HS-5 (cell line): Measurements from ENCODE around the gene FBXL5.
A peak's percentile ranks its signal among the peaks of the same experiment; 100 is the strongest.

Experiments used
- DNase-seq: peaks from one replicate; pipeline ENCODE4 v3.0.0-alpha.2; 2012; ENCODE audit warnings: low read depth

The FBXL5 gene, protein sequence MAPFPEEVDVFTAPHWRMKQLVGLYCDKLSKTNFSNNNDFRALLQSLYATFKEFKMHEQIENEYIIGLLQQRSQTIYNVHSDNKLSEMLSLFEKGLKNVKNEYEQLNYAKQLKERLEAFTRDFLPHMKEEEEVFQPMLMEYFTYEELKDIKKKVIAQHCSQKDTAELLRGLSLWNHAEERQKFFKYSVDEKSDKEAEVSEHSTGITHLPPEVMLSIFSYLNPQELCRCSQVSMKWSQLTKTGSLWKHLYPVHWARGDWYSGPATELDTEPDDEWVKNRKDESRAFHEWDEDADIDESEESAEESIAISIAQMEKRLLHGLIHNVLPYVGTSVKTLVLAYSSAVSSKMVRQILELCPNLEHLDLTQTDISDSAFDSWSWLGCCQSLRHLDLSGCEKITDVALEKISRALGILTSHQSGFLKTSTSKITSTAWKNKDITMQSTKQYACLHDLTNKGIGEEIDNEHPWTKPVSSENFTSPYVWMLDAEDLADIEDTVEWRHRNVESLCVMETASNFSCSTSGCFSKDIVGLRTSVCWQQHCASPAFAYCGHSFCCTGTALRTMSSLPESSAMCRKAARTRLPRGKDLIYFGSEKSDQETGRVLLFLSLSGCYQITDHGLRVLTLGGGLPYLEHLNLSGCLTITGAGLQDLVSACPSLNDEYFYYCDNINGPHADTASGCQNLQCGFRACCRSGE

DNA sequence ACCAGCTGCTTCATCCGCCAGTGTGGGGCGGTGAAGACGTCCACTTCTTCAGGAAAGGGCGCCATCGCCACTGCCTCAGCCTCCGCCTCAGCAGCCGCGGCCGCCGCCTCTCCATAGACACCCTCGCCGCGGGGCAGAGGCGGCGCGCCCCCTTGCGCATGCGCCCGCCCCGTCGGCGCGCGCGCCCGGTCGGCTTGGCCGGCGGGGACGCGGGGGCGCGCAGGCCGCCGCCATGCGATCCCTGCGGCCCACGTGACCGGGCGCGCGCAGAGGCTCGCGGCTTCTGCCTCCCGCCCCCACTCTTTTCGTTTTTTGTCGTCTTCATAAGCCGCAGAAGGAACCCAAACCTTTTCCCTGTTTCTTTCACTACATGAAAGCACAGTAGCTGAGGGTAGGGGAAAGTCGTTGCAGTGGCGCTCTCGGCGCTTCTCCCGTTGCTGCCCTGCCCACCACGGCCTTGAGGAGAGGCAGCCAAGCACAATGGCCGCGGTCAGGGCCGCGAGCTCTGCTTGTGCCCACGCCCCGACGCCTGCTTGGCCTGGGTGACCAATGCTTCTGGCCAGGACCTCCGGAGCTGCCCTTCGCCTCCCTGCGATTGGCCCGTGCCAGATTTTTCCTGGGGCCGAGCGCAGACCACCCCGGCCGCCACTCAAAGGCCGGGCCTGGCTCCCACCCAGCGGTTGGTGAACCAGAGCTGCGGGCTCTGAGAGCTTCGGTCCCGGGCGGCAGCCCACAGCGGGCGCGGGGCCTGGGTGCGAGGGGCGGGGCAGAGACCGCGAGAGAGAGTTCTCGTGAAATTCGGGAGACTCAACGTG lies at the start of gene FBXL5:
TSS of gene FBXL5 (minus strand) at position 135 of the 815 bp plus-strand sequence. CDS start at position 65, 70 bp downstream.
- peak; percentile 57 for DNase-seq

DNA sequence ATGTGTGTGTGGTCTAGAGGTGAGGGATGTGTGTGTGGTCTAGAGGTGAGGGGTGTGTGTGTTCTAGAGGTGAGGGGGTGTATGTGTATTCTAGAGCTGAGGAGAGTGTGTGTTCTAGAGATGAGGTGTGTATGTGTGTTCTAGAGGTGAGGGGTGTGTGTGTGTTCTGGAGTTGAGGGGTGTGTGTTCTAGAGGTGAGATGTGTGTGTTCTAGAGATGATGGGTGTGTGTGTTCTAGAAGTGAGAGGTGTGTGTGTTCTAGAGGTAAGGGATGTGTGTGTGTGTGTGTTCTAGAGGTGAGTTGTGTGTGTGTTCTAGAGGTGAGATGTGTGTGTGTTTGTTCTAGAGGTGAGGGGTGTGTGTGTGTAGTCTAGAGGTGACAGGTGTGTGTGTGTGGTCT lies 49.0 kb upstream of the FBXL5 start:
- no peak for DNase-seq

DNA sequence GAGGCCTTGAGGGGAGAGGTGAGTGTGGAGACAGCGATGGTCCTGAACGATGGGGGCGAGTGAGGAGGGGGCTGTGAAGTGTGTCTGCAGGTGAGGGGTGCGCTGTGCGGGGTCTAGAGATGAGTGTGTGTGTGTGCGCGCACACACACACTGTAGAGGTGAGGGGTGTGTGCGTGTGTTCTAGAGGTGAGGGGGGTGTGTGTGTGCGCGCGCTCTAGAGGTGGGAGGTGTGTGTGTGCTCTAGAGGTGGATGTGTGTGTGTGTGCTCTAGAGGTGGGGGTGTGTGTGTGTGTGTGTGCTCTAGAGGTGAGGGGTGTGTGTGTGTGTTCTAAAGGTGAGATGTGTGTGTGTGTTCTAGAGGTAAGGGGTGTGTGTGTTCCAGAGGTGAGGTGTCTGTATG lies 48.3 kb upstream of the FBXL5 start:
- no peak for DNase-seq

DNA sequence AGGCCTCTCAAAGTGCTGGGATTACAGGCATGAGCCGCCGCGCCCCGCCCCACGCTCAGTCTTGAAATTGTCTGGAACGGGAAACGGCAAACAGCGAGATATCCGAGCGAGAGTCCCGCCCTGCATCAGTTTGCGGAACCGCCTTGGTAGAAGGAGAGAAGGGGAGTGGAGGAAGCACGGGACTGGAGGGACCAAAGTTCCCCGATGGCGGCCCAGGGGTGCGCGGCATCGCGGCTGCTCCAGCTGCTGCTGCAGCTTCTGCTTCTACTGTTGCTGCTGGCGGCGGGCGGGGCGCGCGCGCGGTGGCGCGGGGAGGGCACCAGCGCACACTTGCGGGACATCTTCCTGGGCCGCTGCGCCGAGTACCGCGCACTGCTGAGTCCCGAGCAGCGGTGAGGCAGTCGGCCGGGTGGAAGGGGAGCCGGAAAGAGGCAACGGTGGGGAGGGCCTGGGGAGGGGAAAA lies 47.8 kb upstream of the FBXL5 start, which contains the start of gene BST1:
TSS of gene BST1 (plus strand) at position 125 of the 463 bp plus-strand sequence. CDS start at position 205, 80 bp downstream.
- DNase-seq = no peak

DNA sequence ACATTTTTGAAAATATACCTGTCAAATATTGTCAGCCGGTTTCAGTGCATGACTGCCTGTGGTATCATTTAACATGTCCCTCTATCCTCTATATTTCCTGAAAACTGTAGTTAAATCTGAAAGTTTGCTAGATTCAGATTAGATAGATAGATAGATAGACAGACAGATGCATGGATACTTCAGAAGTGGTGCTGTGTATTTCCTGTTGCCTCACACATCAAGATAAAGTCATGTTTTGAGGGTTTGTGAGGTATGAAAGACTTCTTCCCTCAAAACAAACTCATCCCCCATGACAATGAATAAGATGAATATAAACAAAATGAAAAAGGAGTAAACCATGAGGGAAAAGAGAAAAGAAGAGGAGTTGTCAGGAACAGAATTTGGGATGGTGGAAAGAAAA lies 41.7 kb upstream of the FBXL5 start:
- DNase-seq = no peak

DNA sequence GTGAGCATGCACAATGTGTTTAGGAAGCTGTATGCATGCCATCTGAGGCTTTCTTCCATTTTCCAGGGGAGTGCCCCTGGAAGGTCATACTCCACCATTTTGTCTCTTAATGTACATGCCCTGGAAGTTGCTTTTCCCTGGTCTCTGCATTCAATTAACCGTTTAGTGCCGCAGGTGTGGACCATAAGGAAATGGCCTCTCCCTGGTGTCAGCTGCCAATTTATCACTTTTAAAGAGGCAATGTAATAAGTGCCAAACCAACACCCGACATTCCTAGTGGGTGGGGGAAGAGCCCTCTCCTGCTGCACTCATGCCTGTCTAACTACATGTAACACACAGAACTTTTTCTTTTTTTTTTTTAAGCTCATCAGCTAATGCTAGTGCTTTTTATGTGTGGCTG lies 40.6 kb upstream of the FBXL5 start:
- DNase-seq = no peak

DNA sequence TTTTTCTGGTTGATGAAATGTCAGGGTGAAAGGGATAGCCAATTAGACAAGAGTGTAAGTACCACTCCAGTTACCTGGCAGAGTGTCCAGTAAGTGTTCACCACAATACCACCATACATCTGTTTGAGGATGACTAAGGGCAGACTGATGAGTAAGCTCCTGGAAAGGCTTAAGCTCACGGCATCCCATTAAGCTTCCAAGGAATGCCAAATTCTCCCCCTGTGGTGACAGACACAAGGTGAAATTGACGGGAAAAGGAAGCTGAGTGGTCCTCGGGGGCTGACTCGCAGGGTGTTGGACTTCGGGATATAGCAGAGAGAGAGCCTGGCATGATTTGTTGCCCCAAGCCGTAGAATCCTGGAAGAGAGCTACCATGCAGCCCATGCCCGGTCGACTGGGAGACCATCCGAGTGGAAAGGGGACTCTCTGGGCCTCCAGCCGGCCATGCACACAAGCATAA lies 40.1 kb upstream of the FBXL5 start:
- peak; percentile 96 for DNase-seq

DNA sequence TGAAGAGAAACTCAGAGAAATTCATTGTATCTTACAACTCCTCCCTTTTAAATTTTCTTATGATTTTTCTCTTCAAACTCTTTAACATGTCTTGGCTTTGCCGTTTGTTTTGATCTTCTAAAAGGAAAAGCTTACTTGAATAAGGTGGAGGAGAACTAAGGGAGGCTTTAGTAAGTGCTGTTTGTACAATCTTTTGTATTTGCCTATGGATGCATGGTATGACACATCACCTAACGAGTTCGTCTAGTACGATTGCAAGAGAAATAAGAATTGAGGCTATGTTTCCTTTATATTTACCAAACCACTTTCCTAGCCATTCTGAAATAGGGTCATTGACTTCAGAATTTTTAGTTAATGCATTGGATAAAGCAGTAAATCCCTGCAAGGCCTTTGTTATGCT lies 39.3 kb upstream of the FBXL5 start:
- no peak for DNase-seq

DNA sequence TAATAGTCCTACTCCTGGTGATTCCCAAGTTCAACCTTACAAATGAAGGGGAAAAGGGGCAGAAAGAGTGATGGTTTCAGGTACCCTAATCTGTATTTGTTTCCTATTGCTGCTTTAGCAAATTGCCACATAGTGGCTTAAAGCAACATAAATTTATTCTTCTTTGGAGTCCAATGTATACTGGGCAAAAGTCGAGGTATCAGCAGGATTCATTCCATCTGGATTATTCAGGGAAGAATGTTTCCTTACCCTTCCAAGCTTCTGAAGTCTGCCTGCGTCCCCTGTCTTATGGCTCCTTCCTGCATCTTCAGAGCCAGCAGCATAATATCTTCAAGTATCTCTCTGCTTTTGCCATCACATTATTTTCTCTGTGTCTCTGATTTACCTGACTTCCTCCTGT lies 37.4 kb upstream of the FBXL5 start:
- DNase-seq = no peak

DNA sequence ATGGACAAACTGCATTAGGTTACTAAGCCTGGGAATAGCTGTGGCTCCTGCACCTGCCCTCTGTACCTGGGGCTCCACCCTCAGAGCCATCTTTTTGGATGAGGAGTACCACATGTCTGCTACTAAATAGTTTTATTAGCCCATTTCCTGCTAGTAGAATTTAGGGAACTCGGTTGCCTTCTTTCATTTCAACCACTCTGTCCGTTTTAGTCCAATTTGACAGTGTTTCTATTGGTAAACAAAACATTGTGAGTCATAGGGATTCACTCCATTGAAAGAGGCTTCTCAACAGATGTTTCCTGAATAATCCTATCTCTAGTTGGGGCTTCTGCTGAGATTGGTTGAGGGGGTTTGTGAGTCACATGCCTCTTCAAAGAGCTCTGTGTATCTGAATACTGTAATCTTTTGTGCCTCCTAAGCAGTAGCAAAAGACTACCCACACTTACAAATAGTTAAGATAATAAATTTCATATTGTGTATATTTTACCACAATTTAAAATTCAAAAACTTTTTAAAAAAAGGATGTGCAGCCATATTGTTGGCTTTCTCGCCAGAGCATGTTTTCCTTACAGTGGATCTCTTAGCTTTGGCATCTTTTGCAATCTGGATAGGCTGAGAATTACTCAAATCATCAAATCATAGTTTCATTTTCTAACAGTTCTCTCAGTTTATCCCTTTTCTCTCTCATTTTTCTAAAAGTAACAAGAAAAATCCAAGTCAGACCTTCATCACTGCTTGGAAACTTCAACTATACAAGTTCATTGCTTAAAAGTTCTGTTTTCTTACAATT lies 36.4 kb upstream of the FBXL5 start:
- DNase-seq = peak; percentile 62

DNA sequence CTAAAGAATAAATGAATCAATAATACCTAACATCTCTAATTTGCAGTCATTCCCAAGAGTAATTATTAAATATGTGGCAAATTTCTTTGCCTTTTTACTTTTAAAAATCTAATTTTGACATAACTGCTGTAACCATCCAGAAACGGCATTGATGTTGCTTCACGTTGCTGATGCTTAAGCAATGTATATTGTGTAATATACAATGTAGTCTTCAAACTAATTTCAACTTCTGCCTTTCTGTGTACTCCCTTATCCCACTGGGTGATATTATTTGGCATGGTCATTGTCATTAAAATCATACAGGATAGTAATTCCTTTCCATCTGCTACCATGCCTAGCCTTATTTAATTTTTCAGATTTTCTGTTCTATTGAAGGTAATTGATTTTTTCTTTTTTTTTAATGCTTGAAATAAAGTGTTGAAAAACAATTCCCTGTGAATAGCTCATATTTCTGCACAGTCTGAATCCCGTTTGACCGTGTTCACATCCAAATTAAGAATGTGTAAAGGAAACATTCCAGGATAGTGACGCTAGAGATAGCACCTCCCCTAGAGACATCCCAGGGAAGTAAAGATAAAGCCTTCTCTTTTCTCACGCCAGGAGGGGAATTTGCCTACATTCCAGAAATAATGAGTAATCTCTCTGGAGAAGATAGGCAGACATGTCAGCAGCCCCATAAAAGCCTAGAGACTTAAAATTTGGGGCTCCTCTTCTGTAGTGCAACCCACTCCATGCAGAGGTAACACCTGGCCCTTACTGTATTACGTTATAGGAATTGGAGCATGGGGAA lies 35.1 kb upstream of the FBXL5 start:
- peak; percentile 87 for DNase-seq

DNA sequence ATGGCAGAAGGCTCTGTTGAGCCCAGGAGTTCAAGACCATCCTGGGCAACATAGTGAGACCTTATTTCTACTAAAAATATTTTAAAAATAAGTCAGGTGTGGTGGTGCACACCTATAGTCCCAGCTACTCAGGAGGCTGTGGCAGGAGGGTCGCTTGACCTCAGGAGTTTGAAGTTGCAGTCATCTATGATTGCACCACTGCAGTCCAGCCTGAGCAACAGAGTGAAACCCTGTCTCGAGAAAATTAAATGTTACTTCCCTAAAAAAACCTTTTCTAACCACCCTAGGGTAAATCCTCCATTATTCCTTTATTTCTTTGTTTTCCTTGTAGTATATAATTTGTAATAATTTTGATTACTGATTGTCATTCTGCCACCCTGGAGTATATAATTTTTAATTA lies 34.4 kb upstream of the FBXL5 start:
- DNase-seq = no peak

DNA sequence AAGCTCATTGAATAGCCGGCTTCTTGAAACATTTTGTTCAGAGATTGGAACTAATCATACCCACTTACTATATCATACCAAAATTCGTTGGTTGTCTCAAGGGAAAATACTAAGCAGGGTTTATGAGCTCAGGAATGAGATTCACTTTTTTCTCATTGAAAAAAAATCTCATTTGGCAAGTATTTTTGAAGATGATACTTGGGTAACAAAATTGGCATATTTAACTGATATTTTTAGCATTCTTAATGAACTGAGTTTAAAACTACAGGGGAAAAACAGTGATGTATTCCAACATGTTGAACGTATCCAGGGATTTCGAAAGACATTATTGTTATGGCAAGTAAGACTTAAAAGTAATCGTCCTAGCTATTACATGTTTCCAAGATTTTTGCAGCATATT lies 32.9 kb upstream of the FBXL5 start:
- no peak for DNase-seq

DNA sequence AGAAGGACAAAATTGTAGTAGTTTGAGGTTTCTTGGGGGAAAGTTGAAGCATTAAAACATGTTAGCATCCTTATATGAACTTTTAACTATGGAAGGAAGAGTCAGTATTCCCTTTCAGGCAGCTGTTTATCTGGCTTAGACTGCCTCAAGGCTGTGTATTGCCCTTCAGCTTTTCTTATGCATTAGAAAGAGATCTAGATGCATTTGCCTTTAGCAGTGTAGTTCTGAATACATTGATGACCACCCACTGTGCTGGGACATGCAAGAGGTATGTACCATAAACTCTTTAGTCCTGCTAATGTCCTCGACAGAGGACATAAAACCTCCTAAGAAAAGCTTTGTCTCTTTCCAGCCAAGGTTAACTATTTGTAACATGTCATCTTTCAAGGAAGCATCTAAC lies 29.3 kb upstream of the FBXL5 start:
- DNase-seq = no peak

DNA sequence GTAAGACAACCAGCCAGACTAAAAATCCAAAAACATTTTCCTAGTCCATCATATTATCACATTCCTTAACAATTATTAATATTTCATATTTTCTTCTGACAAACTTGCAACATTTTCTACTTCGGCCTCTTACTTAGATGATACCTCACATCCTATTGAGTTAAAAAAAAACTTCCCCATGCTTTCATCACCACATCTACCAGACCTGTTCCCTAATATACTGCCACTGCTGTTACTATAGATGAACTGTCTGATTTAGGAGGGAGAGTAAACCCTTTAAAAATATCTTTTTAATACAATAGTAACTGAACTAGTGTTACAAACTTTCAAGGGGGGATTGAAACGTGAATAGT lies 28.0 kb upstream of the FBXL5 start:
- DNase-seq = no peak

DNA sequence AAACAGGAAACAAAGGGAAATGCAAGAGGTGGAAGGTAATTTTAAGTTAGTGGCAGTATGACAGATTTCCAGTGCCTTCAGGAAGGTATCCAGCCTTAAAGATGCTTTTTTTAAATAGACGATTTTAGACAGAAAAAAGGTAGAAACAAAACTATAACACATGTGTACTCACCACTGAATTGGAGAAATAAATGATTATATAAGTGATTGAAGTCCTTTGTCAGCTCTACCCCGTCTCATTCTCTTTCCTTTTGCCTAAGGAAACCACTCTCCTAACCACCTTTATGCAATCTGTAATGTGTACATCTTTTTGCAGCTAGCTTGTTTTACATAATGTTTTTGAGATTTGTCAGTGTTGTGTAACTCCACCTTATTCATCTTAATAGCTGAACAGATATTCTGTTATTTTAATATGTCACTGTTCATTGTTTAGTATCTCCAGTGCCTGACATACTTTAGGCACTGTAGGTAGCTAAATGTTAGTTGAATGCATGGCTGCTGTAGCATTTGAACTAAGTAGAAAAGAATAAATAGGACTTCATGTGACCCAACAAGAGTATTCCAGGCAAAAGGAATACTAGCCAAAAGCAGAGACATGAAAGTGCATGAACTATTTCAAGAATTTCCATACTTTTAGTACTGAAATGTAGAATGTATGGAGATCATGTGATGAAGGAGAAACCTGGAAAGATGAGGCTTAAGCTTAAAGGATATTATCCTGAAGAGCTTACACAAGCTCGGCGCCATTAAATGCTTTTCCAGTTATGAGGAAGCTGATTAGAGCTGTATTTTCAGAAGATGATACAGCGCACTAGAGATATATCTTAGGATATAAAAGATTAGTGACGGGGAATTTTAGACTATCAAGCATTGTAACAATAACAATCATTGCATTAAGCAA lies 27.3 kb upstream of the FBXL5 start:
- no peak for DNase-seq

DNA sequence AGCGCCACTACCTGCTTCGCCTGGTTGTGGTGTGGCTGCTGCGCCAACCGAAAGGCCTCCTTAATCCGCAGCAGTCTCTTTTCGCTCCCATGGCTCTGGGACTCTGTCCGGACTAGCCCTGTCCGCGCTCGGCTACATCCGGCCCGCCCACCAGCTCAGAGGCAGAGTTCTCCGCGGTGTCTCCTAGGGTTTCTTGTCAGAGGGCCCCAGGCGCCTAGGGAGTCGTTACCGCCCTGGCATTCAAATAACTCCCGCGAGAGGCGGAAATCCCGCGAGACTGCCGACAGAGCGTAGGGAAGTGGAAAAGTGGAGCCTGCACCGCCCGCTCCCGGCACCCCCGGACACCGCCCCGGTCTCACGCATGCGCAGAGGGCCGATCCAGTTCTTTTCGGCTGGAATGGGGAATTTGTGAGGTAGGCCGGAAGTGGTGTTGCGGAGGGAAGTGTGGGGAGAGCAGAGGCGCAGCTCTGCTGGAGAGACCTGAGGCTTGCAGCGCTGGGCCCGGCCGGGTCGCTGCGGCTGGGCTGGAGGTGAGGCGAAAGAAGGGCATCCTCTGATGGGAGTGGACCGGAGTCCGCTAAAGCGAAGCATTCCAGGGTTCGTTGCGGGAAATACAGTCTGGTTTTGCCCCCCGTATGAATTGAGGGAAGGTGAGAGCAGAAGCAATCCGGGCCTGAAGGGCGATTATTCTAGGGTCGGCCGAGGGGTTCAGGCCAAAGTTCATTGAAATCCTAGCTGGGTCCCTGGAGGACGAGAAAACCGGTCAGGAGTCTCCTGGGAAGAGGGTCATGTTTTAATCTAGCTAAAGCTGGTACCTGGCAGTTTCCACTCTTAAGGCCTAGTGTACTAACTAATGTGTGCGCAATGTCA lies 26.4 kb upstream of the FBXL5 start, which contains the start of gene FAM200B:
TSS of gene FAM200B (plus strand) at position 456 of the 870 bp plus-strand sequence. CDS start 5,151 bp downstream, outside the sequence.
- DNase-seq = peak; percentile 97

DNA sequence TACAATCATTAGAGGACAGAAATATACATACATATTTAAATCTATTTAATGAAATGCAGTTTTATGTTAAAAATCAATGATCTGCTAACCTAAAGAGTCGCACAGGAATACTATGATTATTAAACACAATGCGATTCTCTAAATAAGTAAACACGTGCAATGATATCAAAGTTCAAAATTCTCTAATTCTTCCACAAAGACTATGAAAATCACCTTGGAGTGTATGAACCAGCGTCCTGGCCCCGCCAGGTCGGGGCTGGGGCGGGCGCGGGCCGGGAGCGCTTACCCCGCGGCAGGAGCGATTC lies 25.9 kb upstream of the FBXL5 start:
- DNase-seq = no peak

DNA sequence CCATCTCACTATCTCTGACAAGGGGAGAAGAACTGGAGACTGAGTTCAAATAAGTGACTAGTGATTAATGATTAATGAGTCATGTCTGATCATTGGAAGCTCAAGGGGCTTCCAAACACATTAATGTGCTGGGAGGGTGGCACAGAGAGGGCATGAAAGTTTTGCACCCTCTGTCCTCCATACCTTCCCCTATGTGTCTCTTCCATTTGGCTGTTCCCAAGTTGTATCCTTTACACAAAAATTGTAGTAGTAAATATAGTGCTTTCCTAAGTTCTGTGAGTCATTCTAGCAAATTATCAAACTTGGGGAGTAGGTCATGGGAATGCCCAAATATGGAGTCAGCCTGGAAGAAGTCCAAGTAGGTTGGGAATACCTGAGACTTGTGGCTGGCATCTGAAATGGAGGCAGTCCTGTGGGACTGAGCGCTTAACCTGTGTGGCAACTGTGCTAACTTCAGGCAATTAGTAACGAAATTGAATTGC lies 22.4 kb upstream of the FBXL5 start:
- no peak for DNase-seq
